GM20000 (cell line): ENCODE results near the gene CAMK1D.

Experiments used
- DNase-seq: peaks from one replicate; pipeline ENCODE4 v3.0.0; 2012; ENCODE audit warnings: low spot score
- TF ChIP-seq, protein P1 (sequence below): IDR thresholded peaks from 2 replicates; pipeline ENCODE4 v1.5.1; 2012; ENCODE audit warnings: mild to moderate bottlenecking, control low read depth; ENCODE audit errors: extremely low read depth, missing control alignments

Gene CAMK1D

DNA sequence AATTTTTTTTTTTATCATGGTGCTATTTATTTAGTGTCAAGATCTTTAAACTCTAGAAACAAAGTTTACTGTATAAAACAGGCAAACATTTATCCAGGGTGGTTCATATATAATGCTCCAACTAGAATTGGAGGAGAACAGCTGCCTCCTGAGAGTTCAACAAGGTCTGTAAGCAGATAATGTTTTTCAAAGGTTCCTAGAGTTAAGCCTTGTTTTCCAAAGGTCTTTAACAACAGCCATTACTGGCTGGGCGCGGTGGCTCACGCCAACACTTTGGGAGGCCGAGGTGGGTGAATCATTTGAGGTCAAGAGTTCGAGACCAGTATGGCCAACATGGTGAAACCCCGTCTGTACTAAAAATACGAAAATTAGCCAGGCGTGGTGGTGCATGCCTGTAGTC lies 335.4 kb downstream of the CAMK1D start:
- TF ChIP-seq, protein P1, sequence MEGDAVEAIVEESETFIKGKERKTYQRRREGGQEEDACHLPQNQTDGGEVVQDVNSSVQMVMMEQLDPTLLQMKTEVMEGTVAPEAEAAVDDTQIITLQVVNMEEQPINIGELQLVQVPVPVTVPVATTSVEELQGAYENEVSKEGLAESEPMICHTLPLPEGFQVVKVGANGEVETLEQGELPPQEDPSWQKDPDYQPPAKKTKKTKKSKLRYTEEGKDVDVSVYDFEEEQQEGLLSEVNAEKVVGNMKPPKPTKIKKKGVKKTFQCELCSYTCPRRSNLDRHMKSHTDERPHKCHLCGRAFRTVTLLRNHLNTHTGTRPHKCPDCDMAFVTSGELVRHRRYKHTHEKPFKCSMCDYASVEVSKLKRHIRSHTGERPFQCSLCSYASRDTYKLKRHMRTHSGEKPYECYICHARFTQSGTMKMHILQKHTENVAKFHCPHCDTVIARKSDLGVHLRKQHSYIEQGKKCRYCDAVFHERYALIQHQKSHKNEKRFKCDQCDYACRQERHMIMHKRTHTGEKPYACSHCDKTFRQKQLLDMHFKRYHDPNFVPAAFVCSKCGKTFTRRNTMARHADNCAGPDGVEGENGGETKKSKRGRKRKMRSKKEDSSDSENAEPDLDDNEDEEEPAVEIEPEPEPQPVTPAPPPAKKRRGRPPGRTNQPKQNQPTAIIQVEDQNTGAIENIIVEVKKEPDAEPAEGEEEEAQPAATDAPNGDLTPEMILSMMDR, result no peak
- DNase-seq, result no peak

DNA sequence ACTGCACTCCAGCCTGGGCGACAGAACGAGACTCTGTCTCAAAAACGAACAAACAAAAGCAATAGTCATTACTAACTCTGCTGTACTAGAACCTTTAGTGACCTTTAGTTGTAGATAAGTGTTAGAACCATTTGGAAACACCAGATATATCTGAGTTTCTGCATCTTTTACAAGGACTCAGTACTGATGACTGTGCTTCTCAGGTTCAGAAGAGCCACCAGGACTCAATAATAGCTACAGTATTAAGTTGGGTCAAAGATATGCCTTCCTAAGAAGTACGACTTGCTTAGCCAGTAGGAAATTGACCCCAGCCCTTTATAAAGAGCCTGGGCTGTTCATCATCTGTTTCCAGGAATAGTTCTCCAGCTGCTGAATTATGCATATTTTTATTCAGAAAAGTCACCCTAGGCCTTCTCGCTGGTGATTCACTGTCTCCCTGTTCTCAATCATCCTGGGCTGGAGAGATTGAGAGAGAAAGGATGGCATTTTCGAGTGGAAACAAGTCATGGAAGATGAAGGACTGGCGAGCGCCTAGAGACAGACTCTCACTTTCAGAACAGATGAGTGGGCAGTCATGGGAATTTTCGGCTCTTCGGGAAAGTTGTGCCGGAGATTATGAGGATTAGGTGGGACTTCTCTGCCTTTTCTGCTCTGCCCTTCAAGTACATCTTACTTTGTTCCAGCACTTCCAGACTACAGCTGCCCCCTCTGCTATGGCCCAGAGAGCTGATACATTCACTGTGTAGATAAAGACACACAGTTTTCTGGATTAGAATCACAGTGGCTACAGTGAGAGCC lies 336.1 kb downstream of the CAMK1D start:
- TF ChIP-seq, protein P1, result no peak
- no peak for DNase-seq

DNA sequence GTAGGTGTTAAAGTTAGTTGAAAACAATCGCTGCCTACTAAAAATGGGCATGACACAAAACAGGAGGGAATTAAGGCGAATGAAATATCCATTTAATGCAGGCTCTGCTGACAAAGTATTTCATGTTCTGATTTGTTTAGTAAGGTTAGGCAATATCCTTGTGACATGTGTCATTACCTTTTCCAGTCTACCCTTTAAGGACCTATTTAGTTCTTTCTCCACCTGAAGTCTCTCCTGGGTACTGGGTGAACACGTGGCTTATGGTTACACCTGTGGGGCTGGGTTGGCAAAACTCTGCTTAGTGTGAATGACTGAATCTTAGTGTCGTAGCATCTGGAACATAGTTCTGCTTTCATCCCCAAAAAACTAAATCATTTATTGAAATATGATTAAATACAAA lies 338.6 kb downstream of the CAMK1D start:
- TF ChIP-seq, protein P1, result no peak
- DNase-seq, result no peak

DNA sequence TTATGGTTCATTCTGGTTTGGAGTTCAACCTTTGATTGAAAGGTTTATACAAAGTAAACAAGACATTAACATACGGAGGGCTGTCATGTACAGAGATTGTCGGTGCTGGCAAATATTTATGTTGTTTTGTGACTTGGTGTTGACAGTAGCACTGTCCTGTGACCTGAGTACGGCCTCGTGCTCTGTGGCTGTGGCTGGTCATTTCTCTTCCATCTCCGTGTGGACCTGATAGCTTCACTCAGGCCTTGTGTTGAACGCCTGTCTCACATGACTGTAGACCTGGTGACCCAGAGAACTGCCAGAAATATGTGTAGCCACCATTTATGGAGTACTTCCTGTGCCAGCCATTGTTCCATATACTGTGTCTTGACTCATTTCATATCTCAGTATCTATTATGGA lies 340.5 kb downstream of the CAMK1D start:
- TF ChIP-seq, protein P1, result no peak
- DNase-seq, result no peak

DNA sequence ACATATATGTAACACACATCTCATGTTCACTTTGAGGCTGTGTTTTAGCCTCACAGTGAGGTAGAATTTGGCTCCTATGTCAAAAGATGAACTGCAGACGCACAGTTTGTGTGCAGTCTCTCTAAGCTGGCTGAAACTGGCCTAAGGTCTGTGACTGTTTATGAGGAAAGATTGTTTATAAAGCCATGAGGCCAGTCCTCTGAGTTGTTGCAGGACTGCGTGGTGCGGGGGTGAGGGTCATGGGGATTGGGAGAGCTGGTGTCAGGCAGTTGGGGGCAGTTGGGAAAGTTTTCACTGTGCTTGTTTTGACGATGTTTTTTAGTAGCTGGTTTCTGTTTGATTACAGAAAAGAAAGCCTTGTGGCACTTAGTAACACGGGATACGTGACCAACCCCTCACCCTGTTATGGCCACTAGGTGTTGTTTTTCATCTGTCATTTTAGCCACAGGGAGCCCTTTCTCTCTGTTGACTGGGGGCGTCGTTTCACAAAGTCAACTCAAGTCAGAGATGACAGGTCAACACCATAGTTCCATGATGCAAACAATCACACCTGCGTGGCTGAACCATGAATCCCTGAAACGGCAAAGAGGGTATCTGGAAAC lies 341.3 kb downstream of the CAMK1D start:
- no peak for DNase-seq
- TF ChIP-seq, protein P1, result no peak

DNA sequence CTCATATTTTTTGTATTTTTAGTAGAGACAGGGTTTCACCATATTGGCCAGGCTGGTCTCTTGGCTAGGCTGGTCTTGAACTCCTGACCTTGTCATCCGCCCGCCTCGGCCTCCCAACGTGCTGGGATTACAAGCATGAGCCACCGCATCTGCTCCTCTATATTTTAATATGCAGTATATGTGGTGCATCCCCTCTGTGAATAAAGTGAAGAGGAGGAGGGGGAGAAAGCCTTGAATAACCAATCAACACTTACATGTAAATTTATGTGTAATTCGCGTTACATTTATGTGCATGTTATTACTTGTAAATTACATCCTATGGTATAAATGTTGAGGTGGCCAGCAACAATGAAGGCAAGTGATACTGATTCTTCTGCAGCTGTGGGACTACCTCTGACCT lies 342.2 kb downstream of the CAMK1D start:
- DNase-seq, result no peak
- TF ChIP-seq, protein P1, result no peak

DNA sequence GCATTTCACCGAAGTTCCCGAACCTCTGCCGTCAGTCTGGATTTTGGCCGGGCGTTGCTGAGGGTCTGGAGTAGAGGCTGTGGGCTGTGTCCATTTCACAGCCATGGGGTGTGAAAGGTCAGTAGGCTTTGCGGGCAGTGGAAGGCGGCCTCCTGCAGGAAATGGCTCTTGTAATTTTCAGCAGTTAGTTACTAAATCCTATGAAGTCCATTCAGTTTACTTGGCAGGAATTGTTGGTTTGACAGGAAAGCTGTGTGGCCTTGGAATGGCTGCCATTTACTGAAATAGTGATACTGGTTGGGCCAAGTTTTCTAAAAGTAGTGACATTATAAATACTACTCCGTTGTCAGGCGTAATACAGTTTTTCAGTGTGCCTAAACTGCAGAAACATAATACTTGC lies 348.4 kb downstream of the CAMK1D start:
- no peak for DNase-seq
- TF ChIP-seq, protein P1, result no peak
